ENCODE data around the gene VWA7. TPM values are rescaled to one million over a fixed set of nuclear protein-coding genes. Genes with fewer than 3 reads are reported as not detected.

The VWA7 gene
- polyA plus RNA-seq, 4 donors = 7.1 to 10.4 (median 8.7) TPM

DNA sequence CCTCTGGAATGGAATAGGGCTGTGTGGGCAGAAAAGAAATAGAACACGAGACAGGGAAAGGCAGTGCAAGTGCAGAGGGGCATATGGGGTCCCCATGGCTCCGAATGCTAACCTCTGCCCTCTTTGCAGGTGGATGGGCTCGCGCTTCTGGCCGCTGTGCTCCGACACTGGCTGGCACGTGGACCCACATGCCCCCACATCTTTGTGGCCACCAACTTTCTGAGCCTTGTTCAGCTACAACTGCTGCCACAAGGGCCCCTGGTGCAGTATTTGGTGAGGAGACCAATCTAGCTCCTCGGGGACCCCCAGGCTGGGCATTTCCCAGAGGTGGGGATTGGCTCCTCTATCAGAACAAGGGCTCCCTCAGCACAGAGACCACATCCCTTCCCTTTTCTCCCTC lies 15.8 kb downstream of the VWA7 start:
- DNase-seq (ENCODE audit: low read depth in 4 of 4, low spot score in 3 of 4) = no peak

DNA sequence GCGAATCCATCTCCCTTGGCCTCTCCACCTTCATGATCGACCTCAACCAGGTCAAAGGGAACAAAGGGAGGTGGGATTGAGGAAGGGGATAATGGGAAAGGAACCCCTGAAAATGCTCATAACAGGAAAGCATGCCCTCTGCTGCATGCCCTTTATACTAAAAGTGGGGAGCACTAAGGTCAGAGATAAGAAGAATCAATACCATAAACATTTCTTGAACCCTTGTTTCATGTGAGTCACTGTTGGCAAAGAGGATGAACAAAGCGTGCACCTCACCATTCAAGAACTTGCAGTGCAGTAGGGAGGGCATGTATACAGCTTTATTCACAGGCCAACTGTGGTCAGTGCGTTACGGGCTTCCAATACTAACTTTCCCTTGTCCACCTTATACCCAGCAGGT lies 16.3 kb downstream of the VWA7 start:
- no peak for DNase-seq (ENCODE audit: low read depth in 4 of 4, low spot score in 3 of 4)

DNA sequence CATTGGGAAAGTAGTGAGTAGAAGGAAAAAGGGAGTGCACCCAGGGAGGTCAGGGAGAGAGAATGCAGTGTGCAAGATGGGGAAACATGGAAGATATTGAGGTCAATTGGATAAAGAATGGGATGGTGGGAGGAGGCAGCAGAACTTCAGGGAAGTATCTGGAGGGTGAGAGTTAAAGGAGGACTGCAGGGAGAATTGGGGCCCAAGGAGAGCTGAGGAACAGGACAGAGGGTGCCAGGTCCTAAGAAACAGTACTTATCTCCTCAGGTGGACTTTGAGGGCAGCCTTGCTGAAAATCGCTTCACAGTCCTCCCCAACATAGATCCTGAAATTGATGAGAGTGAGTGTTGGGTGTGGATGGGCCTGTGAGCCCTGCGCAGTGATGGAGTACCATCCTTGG lies 18.8 kb downstream of the VWA7 start:
- no peak for DNase-seq (ENCODE audit: low read depth in 4 of 4, low spot score in 3 of 4)

DNA sequence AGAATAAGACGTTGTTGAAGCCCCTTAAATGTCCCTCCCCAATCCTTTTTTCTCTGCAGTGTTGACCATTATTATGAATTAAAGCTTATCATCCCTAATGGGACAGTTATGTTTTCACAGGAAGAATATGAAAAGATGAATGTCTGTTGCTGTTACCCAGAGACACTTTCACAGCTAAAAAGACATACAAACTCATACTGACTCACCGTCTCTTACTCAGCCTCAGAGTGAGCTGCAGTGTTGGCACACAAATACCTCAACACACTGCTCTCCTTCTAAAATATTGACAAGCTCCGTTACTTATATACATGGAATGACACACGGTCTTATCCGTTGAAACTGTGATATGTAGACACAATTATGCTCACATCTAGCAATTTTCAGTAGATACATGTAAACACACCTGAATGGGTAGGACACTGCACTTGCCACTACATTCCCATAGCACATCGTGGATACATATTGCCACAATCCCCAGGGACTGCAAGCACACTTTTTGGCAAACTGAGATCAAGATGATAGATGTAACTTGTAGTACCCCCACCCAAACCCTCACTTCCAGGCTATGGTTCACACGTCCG lies 24.3 kb downstream of the VWA7 start:
- DNase-seq (ENCODE audit: low read depth in 4 of 4, low spot score in 3 of 4) = no peak

DNA sequence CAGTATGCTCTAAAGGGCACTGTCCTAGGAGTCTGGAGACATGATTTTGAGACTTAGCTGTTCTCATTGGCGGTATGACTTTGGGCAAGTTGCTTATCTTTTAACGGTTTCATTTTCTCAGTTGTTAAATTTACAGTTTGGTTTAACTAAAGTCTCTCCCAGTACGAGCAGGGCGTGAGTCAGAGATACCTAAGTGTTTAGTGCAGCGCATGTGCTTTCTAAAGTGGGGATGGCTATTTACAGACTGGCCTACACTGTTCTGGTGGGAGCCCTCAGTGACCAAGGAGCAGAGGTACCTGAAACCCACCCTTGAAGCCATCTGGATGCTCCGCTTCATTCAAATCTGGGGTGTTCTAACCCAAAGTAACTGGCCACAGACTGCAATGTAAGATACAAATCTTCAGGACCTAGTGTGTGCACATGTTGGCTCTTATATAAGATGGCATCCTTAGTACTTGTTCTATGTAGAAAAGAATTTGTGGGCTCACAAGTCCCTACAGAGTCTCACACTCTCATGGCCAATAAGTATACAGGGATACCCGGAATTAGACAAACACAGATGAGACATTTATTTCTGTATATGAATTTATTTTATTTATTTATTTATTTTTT lies 26.6 kb downstream of the VWA7 start:
- no peak for DNase-seq (ENCODE audit: low read depth in 4 of 4, low spot score in 3 of 4)

DNA sequence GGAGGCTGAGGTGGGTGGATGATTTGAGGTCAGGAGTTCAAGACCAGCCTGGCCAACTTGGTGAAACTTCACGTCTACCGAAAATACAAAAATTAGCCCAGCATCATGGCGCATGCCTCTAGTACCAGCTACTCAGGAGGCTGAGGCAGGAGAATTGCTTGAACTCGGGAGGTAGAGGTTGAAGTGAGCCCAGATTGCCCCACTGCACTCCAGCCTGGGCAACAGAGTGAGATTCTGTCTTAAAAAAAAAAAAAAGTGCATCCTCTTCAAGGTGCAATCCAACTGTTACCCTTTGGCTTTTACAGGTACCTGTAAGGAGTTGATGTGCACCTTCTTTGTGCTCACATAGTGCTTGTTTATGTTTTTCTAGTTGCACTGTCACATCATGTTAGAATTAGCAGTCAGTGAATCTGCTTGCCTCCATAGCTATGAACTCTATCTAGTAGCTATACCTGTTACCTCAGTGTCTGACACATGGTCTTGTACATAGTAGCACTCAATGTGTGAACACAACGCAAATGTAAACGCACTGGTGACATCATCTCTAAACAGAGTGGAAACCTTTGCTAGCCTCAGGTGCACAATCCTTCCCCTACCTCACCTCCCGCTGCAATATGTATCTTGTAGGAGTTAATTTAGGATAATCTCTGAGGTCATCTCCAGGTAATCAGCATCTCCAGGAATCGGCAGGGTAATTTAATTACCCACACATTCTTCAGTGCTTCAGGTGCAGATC lies 27.7 kb downstream of the VWA7 start:
- no peak for DNase-seq (ENCODE audit: low read depth in 4 of 4, low spot score in 3 of 4)

DNA sequence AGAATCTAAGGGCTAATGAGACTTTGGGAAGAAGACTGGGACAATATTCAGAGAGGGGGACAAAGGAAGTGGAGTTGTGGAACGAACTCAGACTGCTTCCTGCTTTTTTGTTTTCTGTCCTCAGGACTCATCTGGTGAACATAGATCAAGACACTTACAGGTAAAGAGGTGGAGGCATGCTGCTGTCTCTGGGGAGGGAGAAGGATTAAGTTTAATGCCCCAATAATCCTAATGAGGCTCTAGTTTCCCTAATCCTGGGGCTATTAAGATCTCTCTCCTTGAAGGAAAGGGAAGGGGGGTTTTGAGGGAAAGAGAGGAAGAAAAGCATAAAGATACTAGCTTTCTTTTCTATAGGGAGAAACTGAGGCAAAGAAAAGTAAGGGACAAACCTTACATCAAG lies 32.7 kb downstream of the VWA7 start:
- DNase-seq (ENCODE audit: low read depth in 4 of 4, low spot score in 3 of 4) = no peak

DNA sequence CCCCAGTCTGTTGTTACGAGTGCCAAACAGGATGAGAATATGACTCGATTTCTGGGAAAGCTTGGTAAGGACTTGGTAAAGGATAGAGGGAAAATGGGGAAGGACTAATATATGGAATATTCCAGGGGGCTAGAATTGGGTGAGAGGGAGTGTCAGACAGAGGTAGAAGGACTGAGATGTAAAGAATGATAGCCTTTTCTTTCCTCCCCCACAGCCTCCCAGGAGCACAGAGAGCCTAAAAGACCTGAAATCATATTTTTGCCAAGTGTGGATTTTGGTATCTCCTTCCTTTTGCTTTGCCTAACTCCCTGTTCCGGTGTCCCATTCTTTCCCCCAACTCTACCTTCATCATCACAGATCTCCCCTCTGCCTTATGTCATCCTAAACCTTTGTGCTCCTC lies 34.2 kb downstream of the VWA7 start:
- no peak for DNase-seq (ENCODE audit: low read depth in 4 of 4, low spot score in 3 of 4)

DNA sequence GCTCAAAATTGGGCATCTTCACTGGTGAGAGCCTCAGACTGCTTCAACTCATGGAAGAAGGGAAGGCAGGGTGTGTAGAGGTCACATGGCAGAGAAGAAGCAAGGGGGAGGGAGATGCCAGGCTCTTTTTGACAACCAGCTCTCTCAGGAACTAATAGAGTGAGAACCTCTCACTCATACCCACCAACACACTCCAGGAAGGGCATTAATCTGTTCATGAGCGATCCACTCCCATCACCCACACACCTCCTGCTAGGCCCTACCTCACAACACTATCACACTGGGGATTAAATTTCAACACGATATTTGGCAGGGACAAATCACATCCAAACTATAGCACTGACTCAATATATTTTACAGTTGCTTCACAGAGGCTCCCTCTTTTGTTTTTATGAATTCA lies 35.3 kb downstream of the VWA7 start:
- no peak for DNase-seq (ENCODE audit: low read depth in 4 of 4, low spot score in 3 of 4)

DNA sequence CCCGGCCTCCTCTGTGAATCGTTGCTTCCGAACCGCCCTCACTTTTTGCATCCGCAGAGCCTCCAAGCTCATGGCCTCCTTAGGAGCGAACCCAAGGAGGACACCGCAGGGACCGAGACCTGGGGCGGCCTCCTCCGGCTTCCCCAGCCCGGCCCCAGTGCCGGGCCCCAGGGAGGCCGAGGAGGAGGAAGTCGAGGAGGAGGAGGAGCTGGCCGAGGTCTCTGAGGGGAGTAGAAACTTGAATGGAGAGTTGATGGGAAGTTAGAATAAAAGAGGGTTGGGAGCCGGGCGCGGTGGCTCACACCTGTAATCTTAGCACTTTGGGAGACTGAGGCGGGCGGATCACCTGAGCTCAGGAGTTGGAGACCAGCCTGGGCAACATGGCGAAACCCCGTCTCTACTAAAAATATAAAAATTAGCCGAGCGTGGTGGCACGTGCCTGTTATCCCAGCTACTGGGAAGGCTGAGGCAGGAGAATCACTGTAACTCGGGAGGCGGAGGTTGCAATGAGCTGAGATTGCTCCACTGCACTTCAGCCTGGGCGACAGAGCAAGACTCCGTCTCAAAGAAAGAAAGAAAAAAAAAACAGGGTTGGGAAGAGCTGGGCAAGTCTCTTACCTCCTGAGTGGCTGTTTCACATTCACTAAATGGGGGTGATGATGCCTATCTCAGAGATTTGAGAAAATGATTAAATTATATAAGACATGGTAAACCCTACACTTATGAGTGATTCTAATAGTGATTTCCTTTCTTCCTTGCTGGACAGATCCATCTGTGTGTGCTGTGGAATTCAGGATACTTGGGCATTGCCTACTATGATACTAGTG lies 36.5 kb downstream of the VWA7 start:
- no peak for DNase-seq (ENCODE audit: low read depth in 4 of 4, low spot score in 3 of 4)

DNA sequence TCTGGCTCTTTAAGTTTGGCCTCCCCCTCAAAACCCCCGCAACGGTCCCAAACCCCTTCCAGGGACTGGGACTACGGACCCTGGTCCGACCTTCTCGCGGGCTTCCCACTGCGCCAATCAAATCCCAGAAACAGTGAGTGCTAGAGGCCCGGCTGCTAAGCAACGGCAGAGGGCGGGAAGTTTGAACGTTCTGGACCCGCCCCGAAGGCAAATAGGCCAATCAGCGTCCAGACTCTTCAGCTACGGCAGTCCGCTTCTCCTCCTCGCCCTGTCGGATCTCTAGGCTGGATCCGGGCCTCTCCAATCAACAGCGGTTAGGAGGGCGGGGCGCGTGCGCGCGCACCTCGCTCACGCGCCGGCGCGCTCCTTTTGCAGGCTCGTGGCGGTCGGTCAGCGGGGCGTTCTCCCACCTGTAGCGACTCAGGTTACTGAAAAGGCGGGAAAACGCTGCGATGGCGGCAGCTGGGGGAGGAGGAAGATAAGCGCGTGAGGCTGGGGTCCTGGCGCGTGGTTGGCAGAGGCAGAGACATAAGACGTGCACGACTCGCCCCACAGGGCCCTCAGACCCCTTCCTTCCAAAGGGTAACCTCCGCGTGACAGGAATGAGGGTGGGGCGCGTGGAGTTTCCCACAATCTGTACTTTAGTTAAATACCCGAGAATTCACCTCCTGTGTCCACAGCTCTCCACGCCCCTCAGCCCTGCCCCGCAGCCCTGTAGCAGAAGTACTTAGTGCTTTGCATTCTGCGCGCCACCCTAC lies 37.3 kb downstream of the VWA7 start, which contains the start of gene MSH5:
Gene MSH5, plus strand, starts transcription at position 367 of the 758 bp plus-strand sequence. CDS start 462 bp downstream, outside the sequence.
- peak; percentile 97 to 99 (median 98) for DNase-seq (ENCODE audit: low read depth in 4 of 4, low spot score in 3 of 4)

DNA sequence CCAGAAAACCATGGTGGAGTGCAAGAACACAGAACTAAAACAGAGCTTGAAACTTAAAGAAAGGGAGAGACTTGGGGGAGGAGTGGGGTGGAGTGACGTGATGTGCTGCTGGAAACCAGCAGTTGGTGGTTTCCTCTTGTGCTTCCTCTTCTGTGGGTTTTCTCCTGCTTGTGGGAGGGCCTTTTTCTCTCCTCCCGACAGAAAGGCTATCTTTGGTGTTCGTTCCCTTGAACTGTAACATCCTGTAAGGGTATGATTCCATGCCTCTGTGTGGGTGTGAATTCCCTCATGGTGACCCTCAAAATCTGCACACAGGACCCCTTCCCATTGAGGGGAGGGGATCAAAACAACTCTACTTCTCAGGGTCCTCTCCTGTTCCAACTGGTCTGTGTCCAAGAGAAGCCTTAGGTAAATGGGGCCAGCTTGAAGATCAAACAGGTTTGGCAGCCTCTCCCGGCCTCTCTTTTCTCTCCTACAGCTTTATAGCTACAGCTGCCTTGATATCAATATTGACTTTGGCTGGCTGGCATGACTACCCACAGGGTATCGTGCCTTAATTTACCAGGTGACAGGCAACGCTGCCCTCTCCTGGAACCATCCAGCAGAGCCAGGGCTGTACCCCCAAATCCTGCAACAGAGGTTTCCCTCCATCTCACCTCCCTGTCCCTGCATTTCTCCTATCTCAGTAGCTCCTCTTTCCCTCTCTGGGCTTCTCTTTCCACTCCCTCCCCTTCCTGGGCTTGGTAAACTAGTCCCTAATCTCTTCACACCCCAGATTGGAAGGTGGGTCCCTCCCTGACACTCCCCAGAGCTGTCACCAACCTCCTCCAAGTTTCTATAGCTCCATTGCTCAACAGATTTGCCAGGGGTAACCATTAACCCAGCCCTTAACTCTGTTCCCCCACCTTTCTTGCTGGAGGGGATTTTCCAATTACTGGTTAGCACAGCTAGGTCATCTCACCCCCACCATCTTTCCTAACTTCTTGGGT lies 38.8 kb downstream of the VWA7 start:
- DNase-seq (ENCODE audit: low read depth in 4 of 4, low spot score in 3 of 4) = peak in 2 of 4 donors; percentile 53 to 65

DNA sequence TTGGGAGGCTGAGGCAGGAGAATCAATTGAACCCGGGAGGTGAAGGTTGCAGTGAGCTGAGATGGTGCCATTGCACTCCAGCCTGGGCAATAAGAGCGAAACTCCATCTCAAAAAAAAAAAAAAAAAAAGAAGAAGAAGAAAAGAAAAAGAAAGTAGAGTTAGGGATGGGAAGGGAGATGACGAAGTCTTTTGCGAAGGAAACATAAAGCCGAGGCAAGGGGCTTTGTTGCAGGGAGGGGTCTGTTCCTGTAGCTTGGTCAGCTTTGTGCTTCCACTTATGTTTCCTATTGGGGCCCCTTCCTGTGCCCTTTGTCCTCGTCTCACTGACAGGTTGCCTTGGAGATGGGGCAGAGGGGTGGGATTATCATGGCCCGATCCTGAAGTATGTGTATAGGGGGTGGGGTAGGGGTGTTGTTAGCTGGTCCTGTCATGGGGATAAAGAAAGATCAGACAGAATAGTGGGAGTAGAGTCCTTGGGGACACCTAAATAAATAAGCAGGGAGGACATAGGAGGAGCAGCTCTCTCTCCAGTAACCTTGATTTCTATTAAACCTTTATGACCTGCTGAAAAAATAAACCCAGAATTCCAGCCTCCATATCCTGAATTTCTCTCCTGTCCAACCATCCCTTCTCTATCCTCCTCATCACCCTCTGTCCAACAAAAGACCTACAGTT lies 39.7 kb downstream of the VWA7 start:
- peak in 2 of 4 donors; percentile 31 to 71 for DNase-seq (ENCODE audit: low read depth in 4 of 4, low spot score in 3 of 4)

DNA sequence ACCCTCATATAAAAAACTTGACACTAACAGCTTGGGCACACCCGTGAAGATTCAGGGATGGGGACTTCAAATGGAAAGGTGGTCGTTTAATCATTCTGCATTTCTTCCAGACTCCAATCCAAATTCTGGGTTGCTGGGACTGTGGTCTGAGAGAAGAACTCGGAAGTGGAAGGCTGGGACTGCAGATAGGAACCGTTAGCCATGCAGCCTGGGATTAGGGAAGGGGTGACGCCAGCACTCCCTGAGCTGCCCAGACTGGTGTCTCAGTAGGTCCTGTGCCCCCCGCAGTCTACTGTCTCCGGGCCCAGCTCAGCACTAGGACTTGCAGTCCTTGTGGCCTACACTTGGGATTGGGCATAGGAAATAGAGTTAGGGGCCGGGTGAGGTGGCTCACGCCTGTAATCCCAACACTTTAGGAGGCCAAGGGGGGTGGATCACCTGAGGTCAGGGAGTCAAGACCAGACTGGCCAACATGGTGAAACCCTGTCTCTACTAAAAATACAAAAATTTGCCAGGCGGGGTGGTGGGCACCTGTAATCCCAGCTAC lies 40.3 kb downstream of the VWA7 start:
- DNase-seq (ENCODE audit: low read depth in 4 of 4, low spot score in 3 of 4) = no peak

DNA sequence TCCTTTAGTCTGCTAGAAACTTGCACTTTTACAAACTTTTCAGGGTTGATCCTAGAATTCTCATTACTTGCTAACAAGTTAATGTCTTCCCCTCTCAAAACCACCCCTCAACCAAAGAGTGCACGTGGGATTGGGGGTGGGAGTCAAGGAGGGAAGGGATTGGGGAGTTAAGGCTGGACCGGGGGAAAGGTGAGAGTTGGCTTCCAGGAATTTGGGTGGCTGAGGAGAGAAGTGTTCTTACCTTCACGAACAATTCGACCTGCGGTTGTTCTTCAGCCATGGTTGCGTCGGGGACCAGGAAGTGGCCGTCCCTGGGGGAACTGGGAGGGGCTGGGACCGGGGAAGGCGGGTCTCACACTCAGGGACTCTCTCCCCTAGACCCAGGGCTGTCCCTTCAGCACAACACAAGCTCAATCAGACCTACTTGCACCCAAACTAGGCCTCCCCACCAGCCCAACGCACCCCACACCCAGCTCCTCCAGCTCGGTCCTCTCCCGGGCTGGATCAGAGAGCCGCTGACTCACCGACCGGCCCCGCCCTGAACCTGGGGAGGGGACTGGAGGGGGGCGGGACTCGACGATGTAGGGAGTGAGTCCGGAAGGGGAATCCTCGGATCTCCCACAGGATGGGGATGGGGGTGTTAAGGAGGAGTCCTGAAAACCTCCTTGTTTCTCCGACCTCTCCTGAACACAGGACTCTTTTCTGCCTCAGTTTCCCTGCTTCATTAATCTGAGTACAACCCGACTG lies 40.9 kb downstream of the VWA7 start, which contains the start of gene CLIC1:
Gene CLIC1, minus strand, starts transcription at position 510 of the 747 bp plus-strand sequence. Its CDS starts 230 bp downstream, at position 280.
- DNase-seq (ENCODE audit: low read depth in 4 of 4, low spot score in 3 of 4) = peak in 2 of 4 donors; percentile 65 to 69

DNA sequence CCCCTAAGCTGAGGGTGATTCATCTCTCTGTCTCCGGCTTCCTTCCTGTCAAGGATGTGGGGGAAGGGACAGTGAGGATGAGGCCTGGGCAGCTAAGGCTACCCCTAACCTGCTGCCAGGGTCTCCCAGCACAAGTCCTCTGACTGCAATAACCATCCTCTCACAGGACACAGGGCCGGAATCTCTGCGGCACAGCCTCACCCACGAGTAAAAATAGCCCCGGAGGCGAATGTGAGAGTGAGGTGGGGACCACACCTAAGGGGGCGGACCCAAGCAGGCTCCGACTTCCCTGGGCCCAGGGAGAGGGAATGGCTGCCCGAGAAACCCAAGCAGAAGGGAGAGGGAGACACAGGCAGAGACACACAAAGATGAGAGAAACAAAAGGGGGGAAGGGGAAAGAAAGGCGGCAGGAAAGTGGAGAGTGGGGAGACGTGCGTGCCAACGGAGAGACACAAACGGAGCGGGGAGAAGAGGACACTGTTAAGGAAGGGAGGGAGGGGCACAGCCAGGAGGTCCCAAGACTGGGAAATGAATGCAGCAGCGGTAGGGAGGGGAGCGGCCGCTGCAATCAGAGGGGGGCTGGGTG lies 42.2 kb downstream of the VWA7 start:
- DNase-seq (ENCODE audit: low read depth in 4 of 4, low spot score in 3 of 4) = peak in 1 of 4 donors; percentile 38

DNA sequence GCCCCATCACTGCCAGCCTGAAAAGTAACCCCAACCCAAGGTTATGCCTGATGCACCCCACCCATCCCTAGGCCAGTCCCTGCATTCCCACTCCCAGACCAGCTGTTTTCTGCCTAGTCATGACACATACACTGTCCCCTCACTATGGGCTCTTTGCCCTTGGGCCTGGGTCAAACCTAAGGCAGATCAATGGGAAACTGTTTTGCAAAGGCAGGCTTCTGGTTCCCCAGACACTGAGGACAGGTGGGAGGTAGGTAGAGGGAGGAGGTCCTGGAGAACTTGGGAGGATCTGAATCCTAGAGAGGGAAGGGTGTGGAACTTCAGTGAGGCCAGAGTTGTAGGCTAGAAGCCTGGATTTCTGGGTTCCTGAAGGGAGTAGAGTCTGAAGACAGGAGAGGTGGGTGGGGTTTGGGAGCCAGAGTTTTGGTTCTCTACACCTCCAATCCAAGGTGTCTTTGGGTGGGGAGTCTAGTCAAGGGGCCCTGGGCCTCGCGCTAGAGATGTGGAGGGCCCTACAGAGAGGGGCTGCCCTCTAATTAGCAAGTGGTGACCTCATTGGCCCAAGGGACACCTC lies 42.8 kb downstream of the VWA7 start:
- no peak for DNase-seq (ENCODE audit: low read depth in 4 of 4, low spot score in 3 of 4)
